ENCODE measurements around the gene ACOT2.

Gene ACOT2

DNA sequence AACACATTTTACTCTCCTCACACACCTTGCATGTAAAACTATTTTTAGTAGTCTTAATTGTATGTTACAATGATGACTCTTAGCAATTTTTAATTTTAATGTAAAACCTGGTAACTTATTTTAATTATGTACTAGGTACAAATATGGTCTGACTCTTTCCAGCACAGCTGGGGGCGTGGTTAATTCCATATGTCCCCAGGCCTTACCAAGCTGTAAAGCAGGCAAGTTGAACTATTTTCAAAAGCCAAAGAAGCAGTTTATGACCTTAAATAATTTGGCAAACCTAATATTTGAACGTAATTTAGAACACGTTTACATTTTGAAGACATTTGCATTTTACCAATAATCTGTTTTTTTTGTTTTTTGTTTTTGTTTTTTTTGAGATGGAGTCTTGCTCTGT lies 34.0 kb downstream of the ACOT2 start:
- Histone ChIP-seq H3K27me3 (ENCODE audit: insufficient read depth, low read length) (peaks cover 7% of the 10 kb centered on the region; the same call in 1 of the 2 replicates), H3F3A (ENCODE audit: insufficient read depth, low read length) (no peaks in the 10 kb centered on the region), H3K4me3 (ENCODE audit: low read depth, low read length, poor library complexity, severe bottlenecking) (no peak overlapping the region), H3K36me3 (ENCODE audit: insufficient read depth, low read length) (no peaks in the 10 kb centered on the region; the same call in 1 of the 2 replicates), H4K20me1 (ENCODE audit: insufficient read depth, low read length) (no peaks in the 10 kb centered on the region), H3K79me2 (ENCODE audit: insufficient read depth, low read length) (no peaks in the 10 kb centered on the region), H3K9ac (ENCODE audit: low read length) (no peak overlapping the region), H3K27ac (ENCODE audit: low read depth, low read length, poor library complexity, severe bottlenecking) (no peak overlapping the region), H2AFZ (ENCODE audit: low read length) (no peak overlapping the region), H3K4me2 (ENCODE audit: low read length) (no peak overlapping the region), H3K9me3 (ENCODE audit: low read length) (peaks cover 7% of the 10 kb centered on the region; the same call in 1 of the 2 replicates), H3K9me2 (ENCODE audit: low read depth, low read length) (no peaks in the 10 kb centered on the region), H3K4me1 (ENCODE audit: insufficient read depth, low read length, severe bottlenecking) (no peaks in the 10 kb centered on the region)
- no peak for TF ChIP-seq EZH2 (IDR thresholded peaks at IDR 0.05; ENCODE audit: borderline replicate concordance, low read length)
- TF ChIP-seq, protein P1, sequence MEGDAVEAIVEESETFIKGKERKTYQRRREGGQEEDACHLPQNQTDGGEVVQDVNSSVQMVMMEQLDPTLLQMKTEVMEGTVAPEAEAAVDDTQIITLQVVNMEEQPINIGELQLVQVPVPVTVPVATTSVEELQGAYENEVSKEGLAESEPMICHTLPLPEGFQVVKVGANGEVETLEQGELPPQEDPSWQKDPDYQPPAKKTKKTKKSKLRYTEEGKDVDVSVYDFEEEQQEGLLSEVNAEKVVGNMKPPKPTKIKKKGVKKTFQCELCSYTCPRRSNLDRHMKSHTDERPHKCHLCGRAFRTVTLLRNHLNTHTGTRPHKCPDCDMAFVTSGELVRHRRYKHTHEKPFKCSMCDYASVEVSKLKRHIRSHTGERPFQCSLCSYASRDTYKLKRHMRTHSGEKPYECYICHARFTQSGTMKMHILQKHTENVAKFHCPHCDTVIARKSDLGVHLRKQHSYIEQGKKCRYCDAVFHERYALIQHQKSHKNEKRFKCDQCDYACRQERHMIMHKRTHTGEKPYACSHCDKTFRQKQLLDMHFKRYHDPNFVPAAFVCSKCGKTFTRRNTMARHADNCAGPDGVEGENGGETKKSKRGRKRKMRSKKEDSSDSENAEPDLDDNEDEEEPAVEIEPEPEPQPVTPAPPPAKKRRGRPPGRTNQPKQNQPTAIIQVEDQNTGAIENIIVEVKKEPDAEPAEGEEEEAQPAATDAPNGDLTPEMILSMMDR (IDR thresholded peaks at IDR 0.05; ENCODE audit: low read length) = no peak

DNA sequence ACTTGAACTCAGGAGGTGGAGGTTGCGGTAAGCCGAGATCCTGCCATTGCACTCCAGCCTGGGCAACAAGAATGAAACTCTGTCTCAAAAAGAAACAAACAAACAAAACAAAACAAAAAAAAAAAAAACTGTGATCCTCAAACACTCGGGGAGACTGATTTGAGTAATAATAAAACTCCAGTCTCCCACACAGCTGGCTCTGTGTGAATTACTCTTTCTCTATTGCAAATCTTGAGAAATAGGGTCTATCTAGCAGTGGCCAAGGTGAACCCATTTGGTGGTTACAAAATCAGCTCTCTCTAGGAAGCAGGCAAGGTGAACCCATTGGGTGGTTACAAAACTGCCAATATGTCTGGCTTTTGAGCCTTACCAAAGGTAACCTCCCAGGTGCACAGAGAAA lies 37.3 kb downstream of the ACOT2 start:
- H3K9me3 ChIP-seq (ENCODE audit: low read length) = peaks cover 7% of the 10 kb centered on the region; the same call in 1 of the 2 replicates
- H3K79me2 ChIP-seq (ENCODE audit: insufficient read depth, low read length) = no peaks in the 10 kb centered on the region
- H2AFZ ChIP-seq (ENCODE audit: low read length) = no peak overlapping the region
- H3K36me3 ChIP-seq (ENCODE audit: insufficient read depth, low read length) = no peaks in the 10 kb centered on the region; the same call in 1 of the 2 replicates
- TF ChIP-seq EZH2 (IDR thresholded peaks at IDR 0.05; ENCODE audit: borderline replicate concordance, low read length) = no peak
- no peak overlapping the region for H3K9ac ChIP-seq (ENCODE audit: low read length)
- peaks cover 17% of the 10 kb centered on the region; the same call in 1 of the 2 replicates for H3K27me3 ChIP-seq (ENCODE audit: insufficient read depth, low read length)
- no peaks in the 10 kb centered on the region for H3K9me2 ChIP-seq (ENCODE audit: low read depth, low read length)
- no peak overlapping the region for H3K4me3 ChIP-seq (ENCODE audit: low read depth, low read length, poor library complexity, severe bottlenecking)
- no peak overlapping the region for H3K4me2 ChIP-seq (ENCODE audit: low read length)
- H3K4me1 ChIP-seq (ENCODE audit: insufficient read depth, low read length, severe bottlenecking) = no peaks in the 10 kb centered on the region
- no peaks in the 10 kb centered on the region for H4K20me1 ChIP-seq (ENCODE audit: insufficient read depth, low read length)
- no peak overlapping the region for H3K27ac ChIP-seq (ENCODE audit: low read depth, low read length, poor library complexity, severe bottlenecking)
- H3F3A ChIP-seq (ENCODE audit: insufficient read depth, low read length) = no peaks in the 10 kb centered on the region

DNA sequence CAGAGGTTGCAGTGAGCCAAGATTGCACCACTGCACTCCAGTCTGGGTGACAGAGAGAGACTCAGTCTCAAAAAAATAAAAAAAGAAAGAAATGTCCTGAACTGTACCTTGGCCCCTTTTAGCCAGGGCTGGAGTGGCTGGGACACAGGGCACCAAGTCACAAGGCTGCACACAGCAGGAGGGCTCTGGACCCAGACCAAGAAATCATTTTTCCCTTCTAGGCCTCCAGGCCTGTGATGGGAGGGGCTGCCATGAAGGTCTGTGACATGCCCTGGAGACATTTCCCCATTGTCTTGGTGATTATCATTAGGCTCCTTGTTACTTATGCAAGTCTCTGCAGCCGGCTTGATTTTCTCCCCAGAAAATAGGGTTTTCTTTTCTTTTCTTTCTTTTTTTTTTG lies 38.2 kb downstream of the ACOT2 start:
- Histone ChIP-seq H2AFZ (ENCODE audit: low read length) (no peak overlapping the region), H3K4me2 (ENCODE audit: low read length) (no peak overlapping the region), H3K36me3 (ENCODE audit: insufficient read depth, low read length) (no peaks in the 10 kb centered on the region; the same call in 1 of the 2 replicates), H3F3A (ENCODE audit: insufficient read depth, low read length) (no peaks in the 10 kb centered on the region), H3K27ac (ENCODE audit: low read depth, low read length, poor library complexity, severe bottlenecking) (no peak overlapping the region), H3K9me3 (ENCODE audit: low read length) (peaks cover 7% of the 10 kb centered on the region; the same call in 1 of the 2 replicates), H3K79me2 (ENCODE audit: insufficient read depth, low read length) (no peaks in the 10 kb centered on the region), H3K27me3 (ENCODE audit: insufficient read depth, low read length) (peaks cover 22% of the 10 kb centered on the region; the same call in 1 of the 2 replicates), H3K4me1 (ENCODE audit: insufficient read depth, low read length, severe bottlenecking) (peaks cover 2% of the 10 kb centered on the region), H4K20me1 (ENCODE audit: insufficient read depth, low read length) (no peaks in the 10 kb centered on the region), H3K4me3 (ENCODE audit: low read depth, low read length, poor library complexity, severe bottlenecking) (no peak overlapping the region), H3K9me2 (ENCODE audit: low read depth, low read length) (no peaks in the 10 kb centered on the region), H3K9ac (ENCODE audit: low read length) (no peak overlapping the region)
- no peak for TF ChIP-seq EZH2 (IDR thresholded peaks at IDR 0.05; ENCODE audit: borderline replicate concordance, low read length)
- TF ChIP-seq, protein P1 (IDR thresholded peaks at IDR 0.05; ENCODE audit: low read length) = no peak

DNA sequence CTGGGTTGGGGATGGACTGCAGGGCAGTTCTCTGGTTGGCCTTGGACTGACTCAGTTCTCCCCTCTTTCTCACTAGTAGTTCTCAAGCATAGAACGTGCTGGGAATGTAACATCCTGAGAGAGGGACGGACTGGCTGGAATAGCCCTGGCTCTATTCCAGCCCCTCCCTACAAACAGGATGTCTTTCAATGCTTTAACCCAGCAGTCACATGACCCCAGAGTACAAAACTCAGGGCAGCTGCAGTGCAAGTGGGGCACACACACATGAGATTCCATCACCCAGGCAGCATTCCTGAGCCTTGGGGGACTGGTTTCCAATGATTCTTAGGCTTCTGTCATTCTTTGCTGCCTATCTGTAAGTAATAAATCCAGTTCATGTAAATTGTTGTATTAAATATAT lies 41.7 kb downstream of the ACOT2 start:
- Histone ChIP-seq H3K9me3 (ENCODE audit: low read length) (0 out of 2 replicates have a peak, but pooled peaks cover 3% of the 10 kb centered on the region), H3K9me2 (ENCODE audit: low read depth, low read length) (no peaks in the 10 kb centered on the region), H3K4me2 (ENCODE audit: low read length) (no peak overlapping the region), H3F3A (ENCODE audit: insufficient read depth, low read length) (no peaks in the 10 kb centered on the region), H3K27ac (ENCODE audit: low read depth, low read length, poor library complexity, severe bottlenecking) (no peak overlapping the region), H3K79me2 (ENCODE audit: insufficient read depth, low read length) (no peaks in the 10 kb centered on the region), H3K36me3 (ENCODE audit: insufficient read depth, low read length) (no peaks in the 10 kb centered on the region; the same call in 1 of the 2 replicates), H2AFZ (ENCODE audit: low read length) (no peak overlapping the region), H3K4me1 (ENCODE audit: insufficient read depth, low read length, severe bottlenecking) (peaks cover 10% of the 10 kb centered on the region), H3K27me3 (ENCODE audit: insufficient read depth, low read length) (peaks cover 22% of the 10 kb centered on the region; the same call in 1 of the 2 replicates), H4K20me1 (ENCODE audit: insufficient read depth, low read length) (no peaks in the 10 kb centered on the region), H3K4me3 (ENCODE audit: low read depth, low read length, poor library complexity, severe bottlenecking) (no peak overlapping the region), H3K9ac (ENCODE audit: low read length) (no peak overlapping the region)
- TF ChIP-seq EZH2 (IDR thresholded peaks at IDR 0.05; ENCODE audit: borderline replicate concordance, low read length) = no peak
- TF ChIP-seq, protein P1 (IDR thresholded peaks at IDR 0.05; ENCODE audit: low read length) = no peak
